Neutrophil (primary cell): ENCODE results near the gene GABRA4.

Experiments used
- H3K27ac ChIP-seq: fragments of 200-600 bp; sonication (generic); 2 replicates; pipeline ENCODE4 v1.5.1; 2016; ENCODE audit warnings: mild to moderate bottlenecking, moderate library complexity
- H3K27me3 ChIP-seq: fragments of 200-600 bp; sonication (generic); 2 replicates; pipeline ENCODE4 v1.6.0; 2016; ENCODE audit warnings: mild to moderate bottlenecking
- H3K36me3 ChIP-seq: fragments of 200-600 bp; sonication (generic); 2 replicates; pipeline ENCODE4 v1.5.1; 2017
- H3K4me1 ChIP-seq, 2 experiments: fragments of 200-600 bp in 1 of 2; sonication (generic) in 1 of 2; 1 replicate in 1 of 2; 2 replicates in 1 of 2; pipeline versions ENCODE4 v1.5.1 to v1.6.1; 2013 to 2016; ENCODE audit warnings: low read depth in 1 of 2, low read length in 1 of 2, mild to moderate bottlenecking in 1 of 2, moderate library complexity in 1 of 2; ENCODE audit not compliant: control insufficient read depth in 1 of 2, insufficient read depth in 1 of 2
- H3K4me3 ChIP-seq, 2 experiments: fragments of 200-600 bp in 1 of 2; sonication (generic) in 1 of 2; 1 replicate in 1 of 2; 2 replicates in 1 of 2; pipeline ENCODE4 v1.5.1; 2013 to 2016; ENCODE audit warnings: low read depth in 1 of 2, low read length in 1 of 2, mild to moderate bottlenecking in 1 of 2, moderate library complexity in 1 of 2
- H3K9me3 ChIP-seq: fragments of 200-600 bp; sonication (generic); 2 replicates; pipeline ENCODE4 v1.5.1; 2016
- TF ChIP-seq, protein P1 (sequence below): fragments of 200-600 bp; sonication (generic); IDR thresholded peaks from 2 replicates; pipeline ENCODE4 v1.5.1; 2016; ENCODE audit warnings: antibody characterized with exemption

GABRA4 gene

DNA sequence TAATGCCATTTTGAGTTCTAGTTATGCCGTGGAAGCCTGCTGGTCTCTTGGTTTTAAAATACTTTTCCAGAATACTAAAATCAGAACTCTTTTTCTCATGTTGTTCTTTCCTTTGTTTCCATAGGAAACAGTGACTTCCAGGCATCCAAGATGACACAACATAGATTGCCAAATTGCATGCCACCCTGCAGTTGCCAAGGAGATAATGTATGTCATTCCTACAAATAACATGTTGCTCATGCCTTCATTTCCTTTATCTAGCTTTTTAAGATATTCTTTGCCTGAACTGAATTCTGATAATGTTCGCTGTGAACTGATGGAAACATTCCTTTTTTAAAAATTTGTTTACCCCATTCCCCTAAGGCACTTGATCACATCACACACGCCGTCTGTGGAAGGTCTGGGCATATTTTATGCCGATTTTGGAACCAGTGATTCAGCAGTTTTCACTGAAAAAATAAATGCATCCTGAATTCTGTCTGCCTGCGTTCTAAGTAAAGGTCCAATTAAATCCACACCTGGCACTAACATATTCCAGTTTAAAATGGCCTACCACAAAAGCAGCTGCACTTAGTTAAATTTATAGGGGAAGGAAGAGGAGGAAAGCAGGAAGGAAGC is 46.4 kb downstream of the GABRA4 start:
- H3K27me3 ChIP-seq = no peaks in the 10 kb centered on the region
- no peaks in the 10 kb centered on the region for H3K9me3 ChIP-seq
- H3K4me3 ChIP-seq = no peak overlapping the region
- no peaks in the 10 kb centered on the region for H3K36me3 ChIP-seq
- H3K27ac ChIP-seq = no peak overlapping the region
- no peaks in the 10 kb centered on the region for H3K4me1 ChIP-seq
- TF ChIP-seq, protein P1, sequence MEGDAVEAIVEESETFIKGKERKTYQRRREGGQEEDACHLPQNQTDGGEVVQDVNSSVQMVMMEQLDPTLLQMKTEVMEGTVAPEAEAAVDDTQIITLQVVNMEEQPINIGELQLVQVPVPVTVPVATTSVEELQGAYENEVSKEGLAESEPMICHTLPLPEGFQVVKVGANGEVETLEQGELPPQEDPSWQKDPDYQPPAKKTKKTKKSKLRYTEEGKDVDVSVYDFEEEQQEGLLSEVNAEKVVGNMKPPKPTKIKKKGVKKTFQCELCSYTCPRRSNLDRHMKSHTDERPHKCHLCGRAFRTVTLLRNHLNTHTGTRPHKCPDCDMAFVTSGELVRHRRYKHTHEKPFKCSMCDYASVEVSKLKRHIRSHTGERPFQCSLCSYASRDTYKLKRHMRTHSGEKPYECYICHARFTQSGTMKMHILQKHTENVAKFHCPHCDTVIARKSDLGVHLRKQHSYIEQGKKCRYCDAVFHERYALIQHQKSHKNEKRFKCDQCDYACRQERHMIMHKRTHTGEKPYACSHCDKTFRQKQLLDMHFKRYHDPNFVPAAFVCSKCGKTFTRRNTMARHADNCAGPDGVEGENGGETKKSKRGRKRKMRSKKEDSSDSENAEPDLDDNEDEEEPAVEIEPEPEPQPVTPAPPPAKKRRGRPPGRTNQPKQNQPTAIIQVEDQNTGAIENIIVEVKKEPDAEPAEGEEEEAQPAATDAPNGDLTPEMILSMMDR = no peak

DNA sequence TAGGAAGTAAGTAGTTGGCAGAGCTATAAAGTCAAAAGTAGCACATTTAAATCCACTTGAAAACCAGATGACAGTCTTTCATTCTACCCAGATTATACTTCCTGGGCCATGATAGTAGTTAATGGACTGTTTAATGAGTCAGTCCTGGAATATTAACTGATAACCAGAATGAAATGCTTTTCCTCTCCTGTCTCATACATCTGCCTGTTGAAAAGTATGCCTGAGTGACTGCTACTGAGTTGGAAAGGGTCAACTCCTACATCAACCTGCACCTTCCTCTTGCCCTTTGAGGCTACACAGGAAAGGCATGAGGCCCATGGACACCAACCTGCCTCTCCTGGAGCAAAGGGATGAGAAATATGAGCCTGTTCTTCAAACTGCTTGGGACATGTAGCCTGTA is 48.3 kb downstream of the GABRA4 start:
- no peak overlapping the region for H3K4me3 ChIP-seq
- TF ChIP-seq, protein P1 = no peak
- no peaks in the 10 kb centered on the region for H3K9me3 ChIP-seq
- H3K27me3 ChIP-seq = no peaks in the 10 kb centered on the region
- H3K4me1 ChIP-seq = no peaks in the 10 kb centered on the region
- H3K36me3 ChIP-seq = no peaks in the 10 kb centered on the region
- H3K27ac ChIP-seq = no peak overlapping the region

DNA sequence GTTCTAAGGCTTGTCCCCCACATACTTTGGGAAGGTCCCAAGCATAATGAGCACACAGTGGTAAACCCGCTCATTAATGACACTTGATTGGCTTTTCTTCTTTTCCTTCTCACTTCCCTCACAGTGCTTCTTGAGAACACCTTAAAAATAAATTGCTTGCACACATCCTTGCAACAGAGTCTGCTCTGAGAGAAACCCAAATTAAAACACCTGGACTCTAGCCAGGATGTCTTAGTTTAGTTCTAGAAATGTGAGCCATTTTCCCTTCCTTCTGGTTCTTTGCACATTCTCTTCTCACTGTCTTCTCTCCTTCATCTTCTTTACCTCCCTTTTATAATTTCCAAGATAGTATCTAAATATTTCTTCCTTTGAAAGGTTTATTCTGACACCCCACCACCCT is 49.0 kb downstream of the GABRA4 start:
- no peaks in the 10 kb centered on the region for H3K36me3 ChIP-seq
- H3K27ac ChIP-seq = no peak overlapping the region
- no peak overlapping the region for H3K4me3 ChIP-seq
- H3K9me3 ChIP-seq = no peaks in the 10 kb centered on the region
- TF ChIP-seq, protein P1 = no peak
- no peaks in the 10 kb centered on the region for H3K27me3 ChIP-seq
- no peaks in the 10 kb centered on the region for H3K4me1 ChIP-seq

DNA sequence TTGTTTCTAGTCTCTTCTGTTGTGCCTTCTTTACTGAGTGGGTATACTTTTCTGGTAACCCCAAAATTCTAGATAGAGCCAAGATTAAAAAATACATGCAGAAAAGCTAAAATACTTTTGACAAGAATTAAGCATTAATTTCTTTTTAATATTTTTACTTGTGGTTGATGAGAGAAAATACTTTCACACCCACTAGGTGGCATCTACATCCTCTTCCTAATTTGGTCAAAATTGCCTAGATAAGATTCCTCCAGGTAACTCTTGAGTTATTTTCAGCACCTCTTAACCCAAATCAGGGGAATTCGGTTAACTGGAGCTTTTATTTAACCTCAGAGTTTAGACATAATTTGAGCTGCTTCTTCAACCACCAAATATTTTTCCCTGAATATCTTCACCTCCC is 55.9 kb downstream of the GABRA4 start:
- TF ChIP-seq, protein P1 = no peak
- Histone ChIP-seq H3K4me1 (no peaks in the 10 kb centered on the region), H3K27ac (no peak overlapping the region), H3K27me3 (no peaks in the 10 kb centered on the region), H3K4me3 (no peak overlapping the region), H3K36me3 (no peaks in the 10 kb centered on the region), H3K9me3 (no peaks in the 10 kb centered on the region)

DNA sequence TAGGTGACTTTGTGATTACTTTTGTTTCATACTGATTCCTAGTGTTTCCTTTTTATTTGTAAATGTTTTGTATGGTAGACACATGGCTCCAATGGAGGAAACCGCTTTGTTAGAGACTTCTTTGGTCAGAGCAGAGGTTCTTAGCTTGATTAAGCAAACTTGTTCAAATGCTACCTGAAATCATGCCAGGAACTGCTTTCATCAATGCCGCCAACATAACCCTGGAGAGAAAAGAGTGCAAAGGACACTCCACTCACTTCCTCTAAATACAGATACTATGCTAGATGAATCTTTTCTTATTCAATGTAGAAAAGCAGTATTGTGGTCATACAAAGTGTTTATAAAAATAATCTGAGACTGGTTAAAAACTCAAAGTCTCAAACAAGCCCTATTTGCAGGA is 58.7 kb downstream of the GABRA4 start:
- Histone ChIP-seq H3K4me1 (no peaks in the 10 kb centered on the region), H3K27ac (no peak overlapping the region), H3K36me3 (no peaks in the 10 kb centered on the region), H3K9me3 (no peaks in the 10 kb centered on the region), H3K4me3 (no peak overlapping the region), H3K27me3 (no peaks in the 10 kb centered on the region)
- TF ChIP-seq, protein P1 = no peak

DNA sequence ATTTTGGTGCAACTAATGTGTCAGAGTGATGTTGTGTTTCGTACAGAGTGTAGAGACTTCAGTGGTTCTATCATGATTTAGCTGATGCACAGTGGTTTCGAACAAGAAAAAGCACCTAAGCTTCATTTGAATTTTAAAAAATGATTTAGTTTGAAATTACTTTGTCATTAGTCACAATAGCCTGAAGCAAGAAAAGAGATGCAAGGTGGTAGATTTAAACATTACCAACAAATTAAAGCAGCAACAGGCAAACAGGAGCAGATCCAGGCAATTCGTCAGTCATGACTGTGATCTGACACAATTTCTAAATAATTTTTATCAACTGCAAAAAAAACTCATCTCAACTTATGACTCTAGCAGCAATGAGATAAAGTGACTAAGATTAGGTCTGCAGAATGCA is 59.7 kb downstream of the GABRA4 start:
- Histone ChIP-seq H3K36me3 (no peaks in the 10 kb centered on the region), H3K27me3 (no peaks in the 10 kb centered on the region), H3K4me3 (no peak overlapping the region), H3K27ac (no peak overlapping the region), H3K4me1 (no peaks in the 10 kb centered on the region), H3K9me3 (no peaks in the 10 kb centered on the region)
- TF ChIP-seq, protein P1 = no peak
